ENCODE measurements around the gene ADGB.

GRCh38 chr6:146581968-146582367 lies 16.8 kb upstream of the ADGB start:
- no peak for TF ChIP-seq CTCF (IDR thresholded peaks at IDR 0.05 in 4 of 5, conservative IDR thresholded peaks at IDR 0.05 in 1 of 5)
- no peak for TF ChIP-seq POLR2A (IDR thresholded peaks at IDR 0.05)

All from gastrocnemius medialis (tissue), 4 donors.